Lower leg skin (tissue), 3 donors: ENCODE measurements around the gene NFYA.

Experiments used
- POLR2A ChIP-seq, 2 donors: fragments of 450-650 bp; IDR thresholded peaks; one replicate each; pipeline ENCODE4 v1.6.1; 2016 to 2017; ENCODE audit warnings: antibody characterized with exemption in 2 of 2, mild to moderate bottlenecking in 1 of 2, moderate library complexity in 1 of 2
- TF ChIP-seq, protein P1 (sequence below), 3 donors: fragments of 450-650 bp; IDR thresholded peaks; one replicate each; pipeline ENCODE4 v1.5.1; 2016; ENCODE audit warnings: antibody characterized with exemption in 3 of 3, mild to moderate bottlenecking in 3 of 3, moderate library complexity in 2 of 3

DNA sequence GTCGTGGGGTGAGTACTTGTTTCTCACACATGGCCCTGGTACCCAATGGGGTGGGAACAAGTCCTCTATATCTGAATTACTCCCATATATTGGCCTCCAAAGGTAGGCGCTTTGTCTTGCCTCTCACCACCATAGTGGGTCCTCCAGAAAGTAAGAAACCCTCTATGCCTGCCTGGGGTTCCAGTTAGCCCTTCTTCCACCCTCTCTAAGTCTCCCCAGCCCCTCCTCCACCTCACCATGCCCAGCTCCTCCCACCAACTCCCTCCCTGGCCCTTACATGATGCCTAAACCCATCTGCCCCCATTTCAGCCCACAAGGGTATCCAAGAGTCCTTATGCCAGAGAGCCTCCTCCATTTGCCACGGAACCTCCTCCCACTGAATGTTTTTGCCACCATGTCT lies 29.6 kb upstream of the NFYA start:
- TF ChIP-seq POLR2A (IDR thresholded peaks at IDR 0.05), result no peak
- TF ChIP-seq, protein P1, sequence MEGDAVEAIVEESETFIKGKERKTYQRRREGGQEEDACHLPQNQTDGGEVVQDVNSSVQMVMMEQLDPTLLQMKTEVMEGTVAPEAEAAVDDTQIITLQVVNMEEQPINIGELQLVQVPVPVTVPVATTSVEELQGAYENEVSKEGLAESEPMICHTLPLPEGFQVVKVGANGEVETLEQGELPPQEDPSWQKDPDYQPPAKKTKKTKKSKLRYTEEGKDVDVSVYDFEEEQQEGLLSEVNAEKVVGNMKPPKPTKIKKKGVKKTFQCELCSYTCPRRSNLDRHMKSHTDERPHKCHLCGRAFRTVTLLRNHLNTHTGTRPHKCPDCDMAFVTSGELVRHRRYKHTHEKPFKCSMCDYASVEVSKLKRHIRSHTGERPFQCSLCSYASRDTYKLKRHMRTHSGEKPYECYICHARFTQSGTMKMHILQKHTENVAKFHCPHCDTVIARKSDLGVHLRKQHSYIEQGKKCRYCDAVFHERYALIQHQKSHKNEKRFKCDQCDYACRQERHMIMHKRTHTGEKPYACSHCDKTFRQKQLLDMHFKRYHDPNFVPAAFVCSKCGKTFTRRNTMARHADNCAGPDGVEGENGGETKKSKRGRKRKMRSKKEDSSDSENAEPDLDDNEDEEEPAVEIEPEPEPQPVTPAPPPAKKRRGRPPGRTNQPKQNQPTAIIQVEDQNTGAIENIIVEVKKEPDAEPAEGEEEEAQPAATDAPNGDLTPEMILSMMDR (IDR thresholded peaks at IDR 0.05), result no peak
